ENCODE measurements around the gene SYCN.
"Not testable (repeated sequence)": the region's sequence is repeated elsewhere in the genome, so short reads cannot be mapped to it uniquely, and the experiment has no call there.

Gene SYCN

GRCh38 chr19:39223703-39224279 is 19.7 kb upstream of the SYCN start:
- no peak overlapping the region for H3K4me2 ChIP-seq
- H2AFZ ChIP-seq (ENCODE audit: low read depth): no peak overlapping the region
- H3K4me3 ChIP-seq (IDR thresholded peaks at IDR 0.05; ENCODE audit: insufficient read depth, low read depth, low read length): no peak overlapping the region
- no peaks in the 10 kb centered on the region for H3K4me1 ChIP-seq (ENCODE audit: low read depth, poor library complexity, severe bottlenecking)
- H3K79me2 ChIP-seq (ENCODE audit: insufficient read depth, low read depth): no peaks in the 10 kb centered on the region
- no peaks in the 10 kb centered on the region for H4K20me1 ChIP-seq (ENCODE audit: insufficient read depth)
- H3K27me3 ChIP-seq (ENCODE audit: insufficient read depth, low read depth): peaks cover 11% of the 10 kb centered on the region; the same call in 1 of the 2 replicates
- no peak overlapping the region for H3K27ac ChIP-seq
- H3K36me3 ChIP-seq (ENCODE audit: insufficient read depth): no peaks in the 10 kb centered on the region
- H3K9ac ChIP-seq: no peak overlapping the region
- TF ChIP-seq CTCF (conservative IDR thresholded peaks at IDR 0.05; ENCODE audit: low read depth, low read length): no peak

- not testable (repeated sequence) for H3K36me3 ChIP-seq (ENCODE audit: insufficient read depth); H3K79me2 ChIP-seq (ENCODE audit: insufficient read depth, low read depth); H3K27ac ChIP-seq; H4K20me1 ChIP-seq (ENCODE audit: insufficient read depth); H3K4me2 ChIP-seq; H3K4me1 ChIP-seq (ENCODE audit: low read depth, poor library complexity, severe bottlenecking); H3K4me3 ChIP-seq (IDR thresholded peaks at IDR 0.05; ENCODE audit: insufficient read depth, low read depth, low read length); H3K9ac ChIP-seq; H2AFZ ChIP-seq (ENCODE audit: low read depth); H3K27me3 ChIP-seq (ENCODE audit: insufficient read depth, low read depth)
Observed at GRCh38 chr19:39219108-39219507, 15.0 kb upstream of the SYCN start.

- TF ChIP-seq CTCF (conservative IDR thresholded peaks at IDR 0.05; ENCODE audit: low read depth, low read length): no peak
Observed at GRCh38 chr19:39218230-39219007, 14.4 kb upstream of the SYCN start.

GRCh38 chr19:39217094-39217493 is 13.0 kb upstream of the SYCN start:
- no peak overlapping the region for H3K9ac ChIP-seq
- TF ChIP-seq CTCF (conservative IDR thresholded peaks at IDR 0.05; ENCODE audit: low read depth, low read length): no peak
- no peaks in the 10 kb centered on the region for H3K36me3 ChIP-seq (ENCODE audit: insufficient read depth)
- no peak overlapping the region for H3K4me3 ChIP-seq (IDR thresholded peaks at IDR 0.05; ENCODE audit: insufficient read depth, low read depth, low read length)
- H4K20me1 ChIP-seq (ENCODE audit: insufficient read depth): no peaks in the 10 kb centered on the region
- H2AFZ ChIP-seq (ENCODE audit: low read depth): no peak overlapping the region
- no peak overlapping the region for H3K4me2 ChIP-seq
- peaks cover 6% of the 10 kb centered on the region for H3K4me1 ChIP-seq (ENCODE audit: low read depth, poor library complexity, severe bottlenecking)
- H3K27me3 ChIP-seq (ENCODE audit: insufficient read depth, low read depth): no peaks in the 10 kb centered on the region
- no peak overlapping the region for H3K27ac ChIP-seq
- no peaks in the 10 kb centered on the region for H3K79me2 ChIP-seq (ENCODE audit: insufficient read depth, low read depth)

More at GRCh38 chr19:39218230-39219007, 14.4 kb upstream of the SYCN start:
- H3K36me3 ChIP-seq (ENCODE audit: insufficient read depth): no peaks in the 10 kb centered on the region
- H3K4me3 ChIP-seq (IDR thresholded peaks at IDR 0.05; ENCODE audit: insufficient read depth, low read depth, low read length): no peak overlapping the region
- H2AFZ ChIP-seq (ENCODE audit: low read depth): no peak overlapping the region
- no peak overlapping the region for H3K9ac ChIP-seq
- no peaks in the 10 kb centered on the region for H4K20me1 ChIP-seq (ENCODE audit: insufficient read depth)
- H3K4me1 ChIP-seq (ENCODE audit: low read depth, poor library complexity, severe bottlenecking): peaks cover 6% of the 10 kb centered on the region
- no peak overlapping the region for H3K4me2 ChIP-seq
- no peak overlapping the region for H3K27ac ChIP-seq
- peaks cover 4% of the 10 kb centered on the region; the same call in 1 of the 2 replicates for H3K27me3 ChIP-seq (ENCODE audit: insufficient read depth, low read depth)
- H3K79me2 ChIP-seq (ENCODE audit: insufficient read depth, low read depth): no peaks in the 10 kb centered on the region

- not testable (repeated sequence) for H4K20me1 ChIP-seq (ENCODE audit: insufficient read depth); H3K36me3 ChIP-seq (ENCODE audit: insufficient read depth); H3K4me2 ChIP-seq; H3K4me3 ChIP-seq (IDR thresholded peaks at IDR 0.05; ENCODE audit: insufficient read depth, low read depth, low read length); H3K27ac ChIP-seq; H3K27me3 ChIP-seq (ENCODE audit: insufficient read depth, low read depth); H3K9ac ChIP-seq; H2AFZ ChIP-seq (ENCODE audit: low read depth); H3K79me2 ChIP-seq (ENCODE audit: insufficient read depth, low read depth); H3K4me1 ChIP-seq (ENCODE audit: low read depth, poor library complexity, severe bottlenecking)
Observed at GRCh38 chr19:39215323-39215722, 11.3 kb upstream of the SYCN start.

Measured in KMS-11 (cell line).